ENCODE measurements around the gene SOX8. TPM values are rescaled to one million over a fixed set of nuclear protein-coding genes. Genes with fewer than 3 reads are reported as not detected.

Gene SOX8
- total RNA-seq, 1 experiment from 2014 or later = 1.2 TPM

GRCh38 chr16:1019231-1020090 is 37.9 kb downstream of the SOX8 start:
- no peaks in the 10 kb centered on the region for H3K4me1 Mint-ChIP-seq (ENCODE audit: low read depth, unreplicated experiment)
- TF ChIP-seq, protein P1, sequence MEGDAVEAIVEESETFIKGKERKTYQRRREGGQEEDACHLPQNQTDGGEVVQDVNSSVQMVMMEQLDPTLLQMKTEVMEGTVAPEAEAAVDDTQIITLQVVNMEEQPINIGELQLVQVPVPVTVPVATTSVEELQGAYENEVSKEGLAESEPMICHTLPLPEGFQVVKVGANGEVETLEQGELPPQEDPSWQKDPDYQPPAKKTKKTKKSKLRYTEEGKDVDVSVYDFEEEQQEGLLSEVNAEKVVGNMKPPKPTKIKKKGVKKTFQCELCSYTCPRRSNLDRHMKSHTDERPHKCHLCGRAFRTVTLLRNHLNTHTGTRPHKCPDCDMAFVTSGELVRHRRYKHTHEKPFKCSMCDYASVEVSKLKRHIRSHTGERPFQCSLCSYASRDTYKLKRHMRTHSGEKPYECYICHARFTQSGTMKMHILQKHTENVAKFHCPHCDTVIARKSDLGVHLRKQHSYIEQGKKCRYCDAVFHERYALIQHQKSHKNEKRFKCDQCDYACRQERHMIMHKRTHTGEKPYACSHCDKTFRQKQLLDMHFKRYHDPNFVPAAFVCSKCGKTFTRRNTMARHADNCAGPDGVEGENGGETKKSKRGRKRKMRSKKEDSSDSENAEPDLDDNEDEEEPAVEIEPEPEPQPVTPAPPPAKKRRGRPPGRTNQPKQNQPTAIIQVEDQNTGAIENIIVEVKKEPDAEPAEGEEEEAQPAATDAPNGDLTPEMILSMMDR (IDR thresholded peaks at IDR 0.05; ENCODE audit: insufficient read depth in 1 of 2, low read depth in 1 of 2, low read length in 1 of 2, severe bottlenecking in 1 of 2, unreplicated experiment in 1 of 2) = no peak
- intact Hi-C loops (cut with micrococcal nuclease; ENCODE audit: unreplicated experiment) = no loop called here
- CTCF ChIA-PET = no interaction called here
- H3K9me3 Mint-ChIP-seq (ENCODE audit: unreplicated experiment) = no peaks in the 10 kb centered on the region
- Histone ChIP-seq H3K27me3 (replicated peaks; ENCODE audit: control insufficient read depth, insufficient read depth, low read length) (no peaks in the 10 kb centered on the region; the same call in 1 of the 2 replicates), H3K9me3 (no peaks in the 10 kb centered on the region), H3K36me3 (ENCODE audit: control insufficient read depth, insufficient read depth, low read length) (no peaks in the 10 kb centered on the region), H3K4me3 (ENCODE audit: low read depth, low read length) (no peak overlapping the region), H3K4me1 (no peaks in the 10 kb centered on the region; the same call in 1 of the 2 replicates)
- no peaks in the 10 kb centered on the region for H3K36me3 Mint-ChIP-seq (ENCODE audit: insufficient read depth, unreplicated experiment)
- peaks cover 11% of the 10 kb centered on the region for H3K27me3 Mint-ChIP-seq (ENCODE audit: insufficient read depth, unreplicated experiment)
- no peak overlapping the region for H3K27ac Mint-ChIP-seq (ENCODE audit: unreplicated experiment)
- DNase-seq = no peak
- peak overlapping the region; percentile 45 for H3K4me3 Mint-ChIP-seq (ENCODE audit: unreplicated experiment)
- POLR2A ChIA-PET = no interaction called here
- BruUV-seq (replicated peaks) = no TSS peak

DNA sequence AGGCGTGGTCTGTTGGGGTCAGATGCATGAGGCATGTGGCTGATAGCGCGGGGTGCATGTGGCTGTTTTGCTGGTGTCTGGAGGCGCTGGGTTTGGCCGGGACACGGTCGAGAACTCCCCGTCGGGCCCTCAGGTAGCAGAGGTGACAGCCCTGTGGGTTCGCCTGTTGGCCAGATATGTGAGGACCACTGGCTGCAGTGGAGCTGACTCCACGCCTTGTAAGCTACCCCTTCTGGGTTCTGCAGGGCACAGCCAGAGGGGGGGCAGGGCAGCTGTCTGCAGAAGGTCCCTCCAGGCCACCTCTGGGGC is 38.5 kb downstream of the SOX8 start:
- DNase-seq = no peak
- Histone ChIP-seq H3K27me3 (replicated peaks; ENCODE audit: control insufficient read depth, insufficient read depth, low read length) (no peaks in the 10 kb centered on the region; the same call in 1 of the 2 replicates), H3K4me3 (ENCODE audit: low read depth, low read length) (no peak overlapping the region), H3K4me1 (no peaks in the 10 kb centered on the region; the same call in 1 of the 2 replicates), H3K36me3 (ENCODE audit: control insufficient read depth, insufficient read depth, low read length) (no peaks in the 10 kb centered on the region), H3K9me3 (no peaks in the 10 kb centered on the region)
- Mint-ChIP-seq H3K4me1 (ENCODE audit: low read depth, unreplicated experiment) (no peaks in the 10 kb centered on the region), H3K27ac (ENCODE audit: unreplicated experiment) (no peak overlapping the region), H3K9me3 (ENCODE audit: unreplicated experiment) (no peaks in the 10 kb centered on the region), H3K36me3 (ENCODE audit: insufficient read depth, unreplicated experiment) (no peaks in the 10 kb centered on the region), H3K4me3 (ENCODE audit: unreplicated experiment) (peak overlapping the region; percentile 45), H3K27me3 (ENCODE audit: insufficient read depth, unreplicated experiment) (peaks cover 11% of the 10 kb centered on the region)
- ChIA-PET POLR2A (no interaction called here), CTCF (no interaction called here)
- BruUV-seq (replicated peaks) = no TSS peak
- TF ChIP-seq, protein P1 (IDR thresholded peaks at IDR 0.05; ENCODE audit: insufficient read depth in 1 of 2, low read depth in 1 of 2, low read length in 1 of 2, severe bottlenecking in 1 of 2, unreplicated experiment in 1 of 2) = no peak
- intact Hi-C loops (cut with micrococcal nuclease; ENCODE audit: unreplicated experiment) = no loop called here

- ChIA-PET CTCF (no interaction called here), POLR2A (no interaction called here)
- TF ChIP-seq, protein P1 (IDR thresholded peaks at IDR 0.05; ENCODE audit: insufficient read depth in 1 of 2, low read depth in 1 of 2, low read length in 1 of 2, severe bottlenecking in 1 of 2, unreplicated experiment in 1 of 2) = no peak
- no peaks in the 10 kb centered on the region for H3K36me3 ChIP-seq (ENCODE audit: control insufficient read depth, insufficient read depth, low read length)
- no peak overlapping the region for H3K27ac Mint-ChIP-seq (ENCODE audit: unreplicated experiment)
- peaks cover 11% of the 10 kb centered on the region for H3K27me3 Mint-ChIP-seq (ENCODE audit: insufficient read depth, unreplicated experiment)
- no peaks in the 10 kb centered on the region for H3K9me3 ChIP-seq
- H3K36me3 Mint-ChIP-seq (ENCODE audit: insufficient read depth, unreplicated experiment) = no peaks in the 10 kb centered on the region
- no peaks in the 10 kb centered on the region; the same call in 1 of the 2 replicates for H3K27me3 ChIP-seq (replicated peaks; ENCODE audit: control insufficient read depth, insufficient read depth, low read length)
- no peak overlapping the region for H3K4me3 ChIP-seq (ENCODE audit: low read depth, low read length)
- intact Hi-C loops (cut with micrococcal nuclease; ENCODE audit: unreplicated experiment) = no loop called here
- no peaks in the 10 kb centered on the region for H3K9me3 Mint-ChIP-seq (ENCODE audit: unreplicated experiment)
- H3K4me3 Mint-ChIP-seq (ENCODE audit: unreplicated experiment) = no peak overlapping the region
- H3K4me1 Mint-ChIP-seq (ENCODE audit: low read depth, unreplicated experiment) = no peaks in the 10 kb centered on the region
- no TSS peak for BruUV-seq (replicated peaks)
- DNase-seq = no peak
- no peaks in the 10 kb centered on the region; the same call in 1 of the 2 replicates for H3K4me1 ChIP-seq
These were observed 39.0 kb downstream of the SOX8 start for GRCh38 chr16:1020591-1020990.

Measured in Caco-2 (cell line).